Panc1 (cell line): ENCODE measurements around the gene ATP4A. TPM values are rescaled to one million over a fixed set of nuclear protein-coding genes. Genes with fewer than 3 reads are reported as not detected.
A peak's percentile ranks its signal among the peaks of the same experiment; 100 is the strongest.

ENCODE experiments used
- ATAC-seq: fragments of 200-7000 bp; cut with Tn5 transposase; 2 replicates; pipeline ENCODE4 v1.9.1; 2020; ENCODE audit warnings: mild to moderate bottlenecking, moderate library complexity
- BruUV-seq: library from RNA; stranded (reverse); fragments of 400-500 nt; replicated peaks from 2 replicates; lab custom pipeline; 2021; lab: Mats Ljungman, UMichigan
- CTCF ChIA-PET: fragments of 300-600 bp; sonication (Branson Sonifier 250); formaldehyde crosslinking; loops from one replicate; lab custom pipeline; 2022; ENCODE audit warnings: antibody characterized with exemption; lab: Charles Lee
- POLR2A ChIA-PET: fragments of 300-600 bp; sonication (Branson Sonifier 250); formaldehyde crosslinking; loops from one replicate; lab custom pipeline; 2022; ENCODE audit warnings: antibody characterized with exemption; lab: Charles Lee
- DNase-seq: peaks from one replicate; pipeline ENCODE4 v3.0.0-alpha.2; 2010; ENCODE audit warnings: low read depth, low spot score
- H3K27ac ChIP-seq: 2 replicates; pipeline ENCODE4 v1.5.1; 2011; ENCODE audit warnings: mild to moderate bottlenecking, low read length, inconsistent platforms
- H3K27me3 ChIP-seq: fragments of 200-500 bp; sonication (Bioruptor generic); 2 replicates; pipeline ENCODE4 v1.6.0; 2014; ENCODE audit warnings: low read length, inconsistent platforms; ENCODE audit not compliant: control insufficient read depth, insufficient read depth
- H3K36me3 ChIP-seq: fragments of 200-500 bp; sonication (Bioruptor generic); 2 replicates; pipeline ENCODE4 v1.5.1; 2014; ENCODE audit warnings: inconsistent platforms, mild to moderate bottlenecking, low read length, moderate library complexity; ENCODE audit not compliant: control insufficient read depth, insufficient read depth
- H3K4me1 ChIP-seq: 2 replicates; pipeline ENCODE4 v1.5.1; 2011; ENCODE audit warnings: inconsistent platforms, mild to moderate bottlenecking, low read length, moderate library complexity; ENCODE audit not compliant: control insufficient read depth, insufficient read depth
- H3K4me3 ChIP-seq, 2 experiments: 2 replicates each; pipeline ENCODE4 v1.5.1; 2011 to 2012; ENCODE audit warnings: low read depth in 2 of 2, low read length in 2 of 2, mild to moderate bottlenecking in 2 of 2, inconsistent platforms in 1 of 2, moderate library complexity in 1 of 2
- H3K9me3 ChIP-seq: fragments of 200-500 bp; sonication (Bioruptor generic); 2 replicates; pipeline ENCODE4 v1.5.1; 2014; ENCODE audit warnings: low read depth, mild to moderate bottlenecking, inconsistent platforms, low read length, moderate library complexity; ENCODE audit not compliant: control insufficient read depth, insufficient read depth
- POLR2AphosphoS5 ChIP-seq: IDR thresholded peaks from 2 replicates; pipeline ENCODE4 v1.6.1; 2012; ENCODE audit warnings: mild to moderate bottlenecking, low read depth, low read length, moderate library complexity
- SIN3A ChIP-seq: IDR thresholded peaks from 2 replicates; pipeline ENCODE4 v1.6.1; 2012; ENCODE audit warnings: low read depth, mild to moderate bottlenecking, low read length, moderate library complexity, borderline replicate concordance; ENCODE audit not compliant: insufficient read depth
- TCF7L2 ChIP-seq: IDR thresholded peaks from 2 replicates; pipeline ENCODE4 v1.6.1; 2011; ENCODE audit warnings: mild to moderate bottlenecking, low read depth, low read length, inconsistent platforms
- in situ Hi-C: cut with HindIII; loops from 2 replicates; pipeline ENCODE4 v1.10.0; 2016; ENCODE audit warnings: low sequenced_read_pairs, low pct_unique_long_range_greater_than_20kb
- intact Hi-C: fragments of 100-400 bp; cut with micrococcal nuclease; formaldehyde crosslinking; loops from one replicate; pipeline ENCODE4 v1.10.0; 2022; ENCODE audit not compliant: unreplicated experiment
- total RNA-seq: library from RNA; stranded (reverse); gene quantifications from one replicate; pipeline ENCODE4 v1.2.1, GENCODE V29; 2021; ENCODE audit not compliant: unreplicated experiment
- TF ChIP-seq, protein P1 (sequence below): fragments of 450-650 bp; IDR thresholded peaks from 2 replicates; pipeline ENCODE4 v1.5.1; 2017; ENCODE audit warnings: mild to moderate bottlenecking
- TF ChIP-seq, protein P2 (sequence below), 2 experiments: IDR thresholded peaks; 2 replicates each; pipeline ENCODE4 v1.6.1; 2011 to 2012; ENCODE audit warnings: low read depth in 2 of 2, control low read depth in 1 of 2, low read length in 1 of 2, mild to moderate bottlenecking in 1 of 2, moderate library complexity in 1 of 2; ENCODE audit not compliant: insufficient read depth in 1 of 2

Gene ATP4A
- total RNA-seq, 1 experiment from 2014 or later, result not detected

DNA sequence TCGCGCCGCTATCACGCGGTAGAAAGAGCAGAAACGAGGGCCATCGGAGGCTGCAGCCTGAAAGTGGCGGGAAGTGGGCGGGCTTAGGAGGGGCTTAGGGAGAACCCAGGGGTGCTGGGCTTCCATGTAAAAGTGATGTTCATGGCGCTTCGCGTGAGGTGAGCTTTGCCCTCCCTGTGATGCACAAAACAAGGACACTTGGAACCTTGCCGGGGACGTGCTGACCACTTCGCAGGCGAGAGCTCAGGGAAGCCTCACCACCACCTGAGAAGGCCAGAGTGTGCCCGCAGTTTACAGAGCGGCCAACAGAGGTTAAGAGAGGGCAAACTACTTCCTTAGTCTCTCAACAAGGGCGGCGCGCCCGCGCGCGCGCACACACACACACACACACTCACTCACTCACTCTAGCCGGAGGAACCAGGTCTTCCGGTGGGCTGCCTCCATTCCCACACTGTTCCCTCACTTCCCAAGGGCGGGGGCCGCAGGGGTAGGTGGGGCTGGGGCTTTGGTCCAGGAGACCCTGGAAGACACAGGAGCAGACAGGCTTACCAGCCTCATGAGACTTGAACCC, 29.6 kb downstream of the ATP4A start:
- Histone ChIP-seq H3K9me3 (no peaks in the 10 kb centered on the region), H3K4me3 (no peak overlapping the region), H3K27ac (no peak overlapping the region), H3K4me1 (peaks cover 4% of the 10 kb centered on the region; the same call in 1 of the 2 replicates), H3K27me3 (no peaks in the 10 kb centered on the region), H3K36me3 (no peaks in the 10 kb centered on the region)
- ATAC-seq, result peak; percentile 63
- TF ChIP-seq, protein P1, sequence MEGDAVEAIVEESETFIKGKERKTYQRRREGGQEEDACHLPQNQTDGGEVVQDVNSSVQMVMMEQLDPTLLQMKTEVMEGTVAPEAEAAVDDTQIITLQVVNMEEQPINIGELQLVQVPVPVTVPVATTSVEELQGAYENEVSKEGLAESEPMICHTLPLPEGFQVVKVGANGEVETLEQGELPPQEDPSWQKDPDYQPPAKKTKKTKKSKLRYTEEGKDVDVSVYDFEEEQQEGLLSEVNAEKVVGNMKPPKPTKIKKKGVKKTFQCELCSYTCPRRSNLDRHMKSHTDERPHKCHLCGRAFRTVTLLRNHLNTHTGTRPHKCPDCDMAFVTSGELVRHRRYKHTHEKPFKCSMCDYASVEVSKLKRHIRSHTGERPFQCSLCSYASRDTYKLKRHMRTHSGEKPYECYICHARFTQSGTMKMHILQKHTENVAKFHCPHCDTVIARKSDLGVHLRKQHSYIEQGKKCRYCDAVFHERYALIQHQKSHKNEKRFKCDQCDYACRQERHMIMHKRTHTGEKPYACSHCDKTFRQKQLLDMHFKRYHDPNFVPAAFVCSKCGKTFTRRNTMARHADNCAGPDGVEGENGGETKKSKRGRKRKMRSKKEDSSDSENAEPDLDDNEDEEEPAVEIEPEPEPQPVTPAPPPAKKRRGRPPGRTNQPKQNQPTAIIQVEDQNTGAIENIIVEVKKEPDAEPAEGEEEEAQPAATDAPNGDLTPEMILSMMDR, result no peak
- TF ChIP-seq, protein P2, sequence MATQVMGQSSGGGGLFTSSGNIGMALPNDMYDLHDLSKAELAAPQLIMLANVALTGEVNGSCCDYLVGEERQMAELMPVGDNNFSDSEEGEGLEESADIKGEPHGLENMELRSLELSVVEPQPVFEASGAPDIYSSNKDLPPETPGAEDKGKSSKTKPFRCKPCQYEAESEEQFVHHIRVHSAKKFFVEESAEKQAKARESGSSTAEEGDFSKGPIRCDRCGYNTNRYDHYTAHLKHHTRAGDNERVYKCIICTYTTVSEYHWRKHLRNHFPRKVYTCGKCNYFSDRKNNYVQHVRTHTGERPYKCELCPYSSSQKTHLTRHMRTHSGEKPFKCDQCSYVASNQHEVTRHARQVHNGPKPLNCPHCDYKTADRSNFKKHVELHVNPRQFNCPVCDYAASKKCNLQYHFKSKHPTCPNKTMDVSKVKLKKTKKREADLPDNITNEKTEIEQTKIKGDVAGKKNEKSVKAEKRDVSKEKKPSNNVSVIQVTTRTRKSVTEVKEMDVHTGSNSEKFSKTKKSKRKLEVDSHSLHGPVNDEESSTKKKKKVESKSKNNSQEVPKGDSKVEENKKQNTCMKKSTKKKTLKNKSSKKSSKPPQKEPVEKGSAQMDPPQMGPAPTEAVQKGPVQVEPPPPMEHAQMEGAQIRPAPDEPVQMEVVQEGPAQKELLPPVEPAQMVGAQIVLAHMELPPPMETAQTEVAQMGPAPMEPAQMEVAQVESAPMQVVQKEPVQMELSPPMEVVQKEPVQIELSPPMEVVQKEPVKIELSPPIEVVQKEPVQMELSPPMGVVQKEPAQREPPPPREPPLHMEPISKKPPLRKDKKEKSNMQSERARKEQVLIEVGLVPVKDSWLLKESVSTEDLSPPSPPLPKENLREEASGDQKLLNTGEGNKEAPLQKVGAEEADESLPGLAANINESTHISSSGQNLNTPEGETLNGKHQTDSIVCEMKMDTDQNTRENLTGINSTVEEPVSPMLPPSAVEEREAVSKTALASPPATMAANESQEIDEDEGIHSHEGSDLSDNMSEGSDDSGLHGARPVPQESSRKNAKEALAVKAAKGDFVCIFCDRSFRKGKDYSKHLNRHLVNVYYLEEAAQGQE (IDR thresholded peaks at IDR 0.05; ENCODE audit: insufficient read depth in 1 of 2, low read depth in 2 of 2, low read length in 1 of 2), result no peak
- TF ChIP-seq SIN3A (no peak), TCF7L2 (no peak), POLR2AphosphoS5 (no peak)
- no TSS peak for BruUV-seq
- no peak for DNase-seq
- CTCF ChIA-PET, result no interaction called here
- intact Hi-C loops (no loop called here), in situ Hi-C loops (no loop called here)
- POLR2A ChIA-PET, result interaction anchor here (0.6 kb wide), 1 partner anchor 96 kb away, joined by 3 read pairs; no protein-coding TSS in a partner anchor

DNA sequence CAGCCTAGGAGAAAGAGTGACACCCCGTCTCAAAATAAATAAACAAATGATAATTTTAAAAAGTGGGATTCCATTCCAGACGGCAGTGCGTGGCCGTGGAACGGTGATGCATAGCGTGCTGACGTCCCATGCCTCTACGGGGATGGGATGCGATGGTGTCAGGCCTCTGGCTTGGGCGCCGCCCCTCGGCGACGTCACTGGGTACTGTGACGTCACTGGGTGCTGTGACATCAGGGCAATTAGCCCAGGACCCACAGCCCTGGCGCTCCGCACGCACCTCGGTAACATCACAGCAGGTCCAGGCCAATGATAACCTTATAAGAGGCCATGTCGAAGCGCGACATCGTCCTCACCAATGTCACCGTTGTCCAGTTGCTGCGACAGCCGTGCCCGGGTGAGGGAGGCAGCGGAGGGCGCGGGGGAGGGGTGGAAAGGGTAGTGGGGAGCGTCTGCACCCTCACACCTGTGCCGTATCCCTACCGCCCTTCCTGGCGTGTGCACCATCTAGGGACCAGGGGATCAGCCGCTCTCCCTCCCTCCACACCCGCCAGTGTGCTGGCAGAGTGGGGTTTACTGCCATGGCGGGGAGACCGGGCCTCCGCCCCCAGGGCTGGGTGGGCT, 30.1 kb downstream of the ATP4A start, which contains the start of gene GAPDHS:
TSS of gene GAPDHS (plus strand) at position 256 of the 621 bp plus-strand sequence. CDS start at position 328, 72 bp downstream.
- no peaks in the 10 kb centered on the region for H3K9me3 ChIP-seq
- in situ Hi-C loops (no loop called here), intact Hi-C loops (no loop called here)
- peaks cover 4% of the 10 kb centered on the region; the same call in 1 of the 2 replicates for H3K4me1 ChIP-seq
- ATAC-seq (no peak), DNase-seq (no peak)
- BruUV-seq, result no TSS peak
- TF ChIP-seq, protein P2 (IDR thresholded peaks at IDR 0.05; ENCODE audit: insufficient read depth in 1 of 2, low read depth in 2 of 2, low read length in 1 of 2), result no peak
- TF ChIP-seq POLR2AphosphoS5 (no peak), TCF7L2 (no peak)
- TF ChIP-seq, protein P1, result no peak
- ChIA-PET POLR2A (interaction anchor here (0.6 kb wide), 1 partner anchor 95 kb away, joined by 3 read pairs; no protein-coding TSS in a partner anchor), CTCF (no interaction called here)
- H3K27ac ChIP-seq, result no peak within 1 kb of the TSS
- no peaks in the 10 kb centered on the region for H3K36me3 ChIP-seq
- H3K27me3 ChIP-seq, result no peaks in the 10 kb centered on the region
- H3K4me3 ChIP-seq, result no peak within 1 kb of the TSS
